SK-N-SH (cell line): ENCODE data around the gene TEX54. TPM values are rescaled to one million over a fixed set of nuclear protein-coding genes. Genes with fewer than 3 reads are reported as not detected.

Source experiments
- CTCF ChIA-PET: fragments of 300-600, 350-600 bp; formaldehyde crosslinking; extraction: SDS; loops from one replicate; lab custom pipeline; 2021; lab: Yijun Ruan, JAX
- POLR2A ChIA-PET: fragments of 350-600 bp; sonication (Branson Sonifier 250); formaldehyde crosslinking; extraction: SDS; loops from one replicate; lab custom pipeline; 2020; ENCODE audit warnings: antibody characterized with exemption, inconsistent platforms; lab: Yijun Ruan, JAX
- DNase-seq: peaks from one replicate; pipeline ENCODE4 v3.0.0; 2012
- H2AFZ ChIP-seq: fragments of 200-600 bp; sonication (generic); 2 replicates; pipeline ENCODE4 v1.8.1; 2016; ENCODE audit warnings: antibody characterized with exemption, mild to moderate bottlenecking, low read depth
- H3F3A ChIP-seq: fragments of 200-600 bp; sonication (generic); replicated peaks from 2 replicates; pipeline ENCODE3; 2016; ENCODE audit warnings: antibody characterized with exemption, mild to moderate bottlenecking; ENCODE audit not compliant: insufficient read depth
- H3K27ac ChIP-seq, 2 experiments: fragments of 200-500 bp in 1 of 2; fragments of 200-600 bp in 1 of 2; sonication (Bioruptor generic) in 1 of 2; sonication (generic), shearing (Covaris generic) in 1 of 2; 2 replicates each; pipeline versions ENCODE4 v1.5.1 to v1.6.1; 2014 to 2016; ENCODE audit warnings: low read depth in 2 of 2, inconsistent platforms in 1 of 2, low read length in 1 of 2, mild to moderate bottlenecking in 1 of 2, mixed read lengths in 1 of 2
- H3K27me3 ChIP-seq: fragments of 200-600 bp; sonication (generic), shearing (Covaris generic); 2 replicates; pipeline ENCODE4 v1.6.1; 2016; ENCODE audit warnings: mixed run types; ENCODE audit not compliant: insufficient read depth
- H3K36me3 ChIP-seq, 2 experiments: fragments of 200-500 bp in 1 of 2; fragments of 200-600 bp in 1 of 2; sonication (Bioruptor generic) in 1 of 2; sonication (generic) in 1 of 2; replicated peaks in 1 of 2; 2 replicates each; pipeline versions ENCODE3 to v1.5.1; 2014 to 2016; ENCODE audit warnings: low read length in 1 of 2, mild to moderate bottlenecking in 1 of 2; ENCODE audit not compliant: insufficient read depth in 2 of 2, control insufficient read depth in 1 of 2
- H3K4me1 ChIP-seq, 2 experiments: fragments of 200-500 bp in 1 of 2; fragments of 200-600 bp in 1 of 2; sonication (Bioruptor generic) in 1 of 2; sonication (generic), shearing (Covaris generic) in 1 of 2; 2 replicates each; pipeline versions ENCODE4 v1.5.1 to v1.6.1; 2014 to 2016; ENCODE audit warnings: low read depth in 1 of 2, low read length in 1 of 2, mixed run types in 1 of 2; ENCODE audit not compliant: insufficient read depth in 2 of 2, control insufficient read depth in 1 of 2
- H3K4me2 ChIP-seq: fragments of 200-600 bp; sonication (generic), shearing (Covaris generic); 2 replicates; pipeline ENCODE4 v1.6.1; 2017; ENCODE audit warnings: mixed run types
- H3K4me3 ChIP-seq, 2 experiments: fragments of 200-500 bp in 1 of 2; fragments of 200-600 bp in 1 of 2; sonication (Bioruptor generic) in 1 of 2; sonication (generic), shearing (Covaris generic) in 1 of 2; 2 replicates each; pipeline versions ENCODE4 v1.5.1 to v1.8.1; 2014 to 2016; ENCODE audit warnings: low read depth in 2 of 2, inconsistent platforms in 1 of 2, low read length in 1 of 2, mild to moderate bottlenecking in 1 of 2, mixed read lengths in 1 of 2, moderate library complexity in 1 of 2
- H3K79me2 ChIP-seq: fragments of 200-600 bp; sonication (generic); 2 replicates; pipeline ENCODE4 v1.8.1; 2017; ENCODE audit warnings: mild to moderate bottlenecking; ENCODE audit not compliant: insufficient read depth
- H3K9ac ChIP-seq: fragments of 200-600 bp; sonication (generic); 2 replicates; pipeline ENCODE4 v1.6.1; 2017; ENCODE audit warnings: mixed run types
- H3K9me2 ChIP-seq: fragments of 200-600 bp; sonication (generic); 2 replicates; pipeline ENCODE4 v1.6.1; 2017; ENCODE audit warnings: mixed run types
- H3K9me3 ChIP-seq: fragments of 200-600 bp; sonication (generic); 2 replicates; pipeline ENCODE4 v1.6.1; 2017; ENCODE audit warnings: mixed run types, mild to moderate bottlenecking, moderate library complexity
- H4K20me1 ChIP-seq: fragments of 200-600 bp; sonication (generic); 2 replicates; pipeline ENCODE4 v1.6.1; 2017; ENCODE audit warnings: mild to moderate bottlenecking, mixed run types; ENCODE audit not compliant: insufficient read depth
- FOSL2 ChIP-seq: IDR thresholded peaks from 2 replicates; pipeline ENCODE4 v1.4.0; 2012; ENCODE audit warnings: low read depth, mild to moderate bottlenecking, moderate library complexity, borderline replicate concordance
- FOXJ3 ChIP-seq: sonication (generic); formaldehyde crosslinking; IDR thresholded peaks from 2 replicates; pipeline ENCODE4 v1.5.1; 2020; ENCODE audit warnings: mild to moderate bottlenecking, missing genetic modification reagents
- FOXM1 ChIP-seq: IDR thresholded peaks from 2 replicates; pipeline ENCODE4 v1.4.0; 2012; ENCODE audit warnings: low read depth, mild to moderate bottlenecking
- GATA2 ChIP-seq: sonication (generic); formaldehyde crosslinking; IDR thresholded peaks from 2 replicates; pipeline ENCODE4 v1.5.0; 2020; ENCODE audit warnings: mild to moderate bottlenecking, missing genetic modification reagents
- RXRA ChIP-seq: IDR thresholded peaks from 2 replicates; pipeline ENCODE4 v1.4.0; 2012; ENCODE audit warnings: low read depth, mild to moderate bottlenecking, borderline replicate concordance
- SIN3A ChIP-seq: IDR thresholded peaks from 2 replicates; pipeline ENCODE4 v1.6.1; 2012; ENCODE audit warnings: low read depth, mild to moderate bottlenecking, low read length, moderate library complexity, borderline replicate concordance
- TAF1 ChIP-seq: IDR thresholded peaks from 2 replicates; pipeline ENCODE4 v1.6.1; 2012; ENCODE audit warnings: low read depth, mild to moderate bottlenecking, low read length, moderate library complexity, borderline replicate concordance
- WGBS: methylation state at CpG from one replicate; pipeline ENCODE4 v1.1.6; 2017; ENCODE audit warnings: low lambda C conversion rate; 5-methylcytosine and 5-hydroxymethylcytosine counted together
- polyA plus RNA-seq, 3 experiments: library from polyadenylated mRNA; depleted of rRNA; stranded (reverse); fragments of >200 nt; gene quantifications; 2 replicates each; pipeline ENCODE4 v1.2.3, GENCODE V29; 2012
- TF ChIP-seq, protein P1 (sequence below): IDR thresholded peaks from 2 replicates; pipeline ENCODE4 v1.4.0; 2012; ENCODE audit warnings: low read depth, borderline replicate concordance
- TF ChIP-seq, protein P2 (sequence below): fragments of 200-600 bp; sonication (generic); IDR thresholded peaks from 2 replicates; pipeline ENCODE4 v1.6.1; 2017; ENCODE audit warnings: antibody characterized with exemption, mild to moderate bottlenecking, moderate library complexity
- TF ChIP-seq, protein P3 (sequence below): IDR thresholded peaks from 2 replicates; pipeline ENCODE4 v1.4.0; 2012; ENCODE audit warnings: low read depth, borderline replicate concordance

The TEX54 gene
- polyA plus RNA-seq, 1 of the 3 experiments (the other 2 are of a cell fraction) = not detected

DNA sequence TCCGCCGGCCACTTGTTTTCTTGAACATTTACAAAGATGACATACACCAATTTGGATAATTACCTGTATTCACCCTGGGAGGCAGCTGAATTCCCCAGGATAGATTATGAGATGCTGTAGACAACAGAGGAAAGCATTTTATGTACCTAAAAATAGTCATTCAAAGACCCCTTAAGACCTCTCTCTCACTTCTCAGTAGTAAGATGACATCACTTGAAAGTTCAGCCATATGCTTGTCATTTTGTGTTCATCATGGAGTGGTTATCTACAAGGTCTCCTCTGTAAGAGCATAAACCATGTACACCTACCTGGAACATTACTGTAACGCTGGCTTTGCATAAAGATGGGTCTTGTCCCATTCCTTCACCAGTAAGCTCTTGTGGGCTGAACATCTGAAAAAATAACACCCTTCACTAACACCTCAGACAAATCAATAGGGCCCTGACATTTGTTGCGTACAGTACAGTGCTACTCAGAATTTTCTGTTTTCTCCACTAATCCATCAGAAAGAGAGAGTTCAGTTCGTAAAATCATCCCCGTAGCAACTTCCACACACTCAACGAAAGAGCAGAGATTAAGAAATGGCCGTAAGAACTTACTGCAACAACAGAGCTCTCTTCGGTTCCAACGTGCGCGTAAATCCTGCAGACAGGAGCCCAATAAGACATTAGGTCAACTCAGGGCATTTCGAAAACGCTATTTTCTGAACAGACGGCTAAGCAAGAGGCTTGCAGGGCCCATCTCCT is 22.4 kb upstream of the TEX54 start:
- peak overlapping the region; percentile 92 for H3K9ac ChIP-seq
- peaks cover 34 to 38% of the 10 kb centered on the region in 2 experiments for H3K36me3 ChIP-seq
- H2AFZ ChIP-seq = no peak overlapping the region
- peaks cover 39% of the 10 kb centered on the region for H4K20me1 ChIP-seq
- H3K27ac ChIP-seq = peak overlapping the region; percentile 58 to 93
- peak overlapping the region; percentile 84 for H3K4me2 ChIP-seq
- POLR2A ChIA-PET = interaction anchor here (0.7 to 9.4 kb wide), 18 partner anchors 8 to 1194 kb away, joined by 3 to 146 read pairs (median 6); partner anchors contain the start of genes C11orf98, CSKMT, HNRNPUL2 and NXF1
- peaks cover 14 to 16% of the 10 kb centered on the region in 2 experiments; a peak in 3 of 4 replicates for H3K4me1 ChIP-seq
- H3K4me3 ChIP-seq = peak overlapping the region; percentile 90 to 94
- H3K9me3 ChIP-seq = no peaks in the 10 kb centered on the region
- H3K79me2 ChIP-seq = peaks cover 53% of the 10 kb centered on the region
- WGBS = under 1% methylated on average over 15 of the region's 15 CpGs
- no peaks in the 10 kb centered on the region for H3K27me3 ChIP-seq
- H3K9me2 ChIP-seq = no peaks in the 10 kb centered on the region
- CTCF ChIA-PET = interaction anchor here (0.6 to 5.2 kb wide), 6 partner anchors 8 to 69 kb away, joined by 3 to 46 read pairs (median 4); partner anchors contain the start of genes SLC3A2 and TMEM179B
- TF ChIP-seq, protein P1, sequence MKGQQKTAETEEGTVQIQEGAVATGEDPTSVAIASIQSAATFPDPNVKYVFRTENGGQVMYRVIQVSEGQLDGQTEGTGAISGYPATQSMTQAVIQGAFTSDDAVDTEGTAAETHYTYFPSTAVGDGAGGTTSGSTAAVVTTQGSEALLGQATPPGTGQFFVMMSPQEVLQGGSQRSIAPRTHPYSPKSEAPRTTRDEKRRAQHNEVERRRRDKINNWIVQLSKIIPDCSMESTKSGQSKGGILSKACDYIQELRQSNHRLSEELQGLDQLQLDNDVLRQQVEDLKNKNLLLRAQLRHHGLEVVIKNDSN = no peak
- no peak for TF ChIP-seq FOSL2
- TF ChIP-seq GATA2 = no peak
- no peak for TF ChIP-seq SIN3A
- TF ChIP-seq TAF1 = no peak
- no peak for TF ChIP-seq FOXJ3
- TF ChIP-seq, protein P2, sequence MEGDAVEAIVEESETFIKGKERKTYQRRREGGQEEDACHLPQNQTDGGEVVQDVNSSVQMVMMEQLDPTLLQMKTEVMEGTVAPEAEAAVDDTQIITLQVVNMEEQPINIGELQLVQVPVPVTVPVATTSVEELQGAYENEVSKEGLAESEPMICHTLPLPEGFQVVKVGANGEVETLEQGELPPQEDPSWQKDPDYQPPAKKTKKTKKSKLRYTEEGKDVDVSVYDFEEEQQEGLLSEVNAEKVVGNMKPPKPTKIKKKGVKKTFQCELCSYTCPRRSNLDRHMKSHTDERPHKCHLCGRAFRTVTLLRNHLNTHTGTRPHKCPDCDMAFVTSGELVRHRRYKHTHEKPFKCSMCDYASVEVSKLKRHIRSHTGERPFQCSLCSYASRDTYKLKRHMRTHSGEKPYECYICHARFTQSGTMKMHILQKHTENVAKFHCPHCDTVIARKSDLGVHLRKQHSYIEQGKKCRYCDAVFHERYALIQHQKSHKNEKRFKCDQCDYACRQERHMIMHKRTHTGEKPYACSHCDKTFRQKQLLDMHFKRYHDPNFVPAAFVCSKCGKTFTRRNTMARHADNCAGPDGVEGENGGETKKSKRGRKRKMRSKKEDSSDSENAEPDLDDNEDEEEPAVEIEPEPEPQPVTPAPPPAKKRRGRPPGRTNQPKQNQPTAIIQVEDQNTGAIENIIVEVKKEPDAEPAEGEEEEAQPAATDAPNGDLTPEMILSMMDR = no peak
- TF ChIP-seq FOXM1 = no peak
- TF ChIP-seq RXRA = no peak
- TF ChIP-seq, protein P3, sequence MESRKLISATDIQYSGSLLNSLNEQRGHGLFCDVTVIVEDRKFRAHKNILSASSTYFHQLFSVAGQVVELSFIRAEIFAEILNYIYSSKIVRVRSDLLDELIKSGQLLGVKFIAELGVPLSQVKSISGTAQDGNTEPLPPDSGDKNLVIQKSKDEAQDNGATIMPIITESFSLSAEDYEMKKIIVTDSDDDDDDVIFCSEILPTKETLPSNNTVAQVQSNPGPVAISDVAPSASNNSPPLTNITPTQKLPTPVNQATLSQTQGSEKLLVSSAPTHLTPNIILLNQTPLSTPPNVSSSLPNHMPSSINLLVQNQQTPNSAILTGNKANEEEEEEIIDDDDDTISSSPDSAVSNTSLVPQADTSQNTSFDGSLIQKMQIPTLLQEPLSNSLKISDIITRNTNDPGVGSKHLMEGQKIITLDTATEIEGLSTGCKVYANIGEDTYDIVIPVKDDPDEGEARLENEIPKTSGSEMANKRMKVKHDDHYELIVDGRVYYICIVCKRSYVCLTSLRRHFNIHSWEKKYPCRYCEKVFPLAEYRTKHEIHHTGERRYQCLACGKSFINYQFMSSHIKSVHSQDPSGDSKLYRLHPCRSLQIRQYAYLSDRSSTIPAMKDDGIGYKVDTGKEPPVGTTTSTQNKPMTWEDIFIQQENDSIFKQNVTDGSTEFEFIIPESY = no peak
- no peak for DNase-seq
- H3F3A ChIP-seq = peaks cover 52% of the 10 kb centered on the region
